ENCODE results near the gene UGGT2. TPM values are rescaled to one million over a fixed set of nuclear protein-coding genes. Genes with fewer than 3 reads are reported as not detected.

Gene UGGT2
- total RNA-seq, 1 experiment from 2014 or later = 34.5 TPM

DNA sequence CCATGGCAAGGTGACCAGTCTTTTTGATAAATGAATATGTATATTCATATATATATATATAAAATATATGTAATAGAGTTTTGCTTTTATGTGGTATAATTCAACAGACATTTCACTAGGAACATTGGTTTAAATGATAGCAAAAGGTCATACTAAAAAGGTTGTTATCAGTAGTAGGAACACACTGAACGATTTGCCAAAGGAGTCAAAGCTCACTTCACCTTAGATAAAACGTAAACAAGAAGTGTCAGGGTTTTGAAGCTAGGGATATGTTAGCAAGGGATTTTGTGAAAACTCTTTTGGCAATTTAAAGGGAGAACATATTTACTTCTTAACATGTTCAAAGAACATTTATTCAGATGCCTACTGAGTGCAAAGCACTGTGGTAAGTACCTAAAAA, 28.7 kb upstream of the UGGT2 start:
- no peak for DNase-seq
- Histone ChIP-seq H2BK20ac (ENCODE audit: low read depth, low read length, poor library complexity, severe bottlenecking) (no peak overlapping the region), H2BK120ac (ENCODE audit: low read depth, low read length, poor library complexity, severe bottlenecking) (no peak overlapping the region), H4K8ac (replicated peaks; ENCODE audit: insufficient read length, low read depth, low read length) (no peak overlapping the region), H3K27me3 (ENCODE audit: insufficient read depth, low read length) (no peaks in the 10 kb centered on the region), H3K14ac (ENCODE audit: insufficient read depth, low read length) (no peak overlapping the region), H3K79me1 (ENCODE audit: insufficient read depth, low read depth, low read length, poor library complexity, severe bottlenecking) (no peaks in the 10 kb centered on the region), H2AFZ (ENCODE audit: low read length) (no peak overlapping the region), H4K20me1 (ENCODE audit: control insufficient read depth, insufficient read depth, insufficient read length) (no peaks in the 10 kb centered on the region), H3K18ac (ENCODE audit: insufficient read length, low read depth, low read length) (no peak overlapping the region), H3K9me3 (ENCODE audit: control insufficient read depth, low read depth, low read length) (no peaks in the 10 kb centered on the region), H3K23ac (ENCODE audit: insufficient read length, low read depth, low read length) (no peak overlapping the region), H2BK15ac (ENCODE audit: low read depth, low read length) (no peak overlapping the region), H3K4me2 (ENCODE audit: insufficient read depth, insufficient read length, low read length) (no peak overlapping the region), H4K91ac (ENCODE audit: insufficient read length, low read depth, low read length) (no peak overlapping the region), H2BK12ac (ENCODE audit: insufficient read length, low read depth, low read length) (no peak overlapping the region), H4K5ac (ENCODE audit: insufficient read length, low read depth, low read length) (no peak overlapping the region), H2AK5ac (ENCODE audit: insufficient read length, low read length) (no peak overlapping the region), H3K27ac (ENCODE audit: insufficient read length, low read depth, low read length) (no peak overlapping the region), H3K4me1 (ENCODE audit: insufficient read depth, low read length) (no peaks in the 10 kb centered on the region; the same call in 1 of the 2 replicates), H3T11ph (ENCODE audit: low read length) (no peak overlapping the region), H3K56ac (ENCODE audit: insufficient read length, low read depth, low read length) (no peak overlapping the region), H3K23me2 (ENCODE audit: insufficient read length, low read depth, low read length, poor library complexity, severe bottlenecking) (no peaks in the 10 kb centered on the region), H3K4ac (ENCODE audit: low read depth, low read length) (no peak overlapping the region), H2BK5ac (ENCODE audit: insufficient read length, low read length) (no peak overlapping the region), H3K9ac (ENCODE audit: extremely low read depth, insufficient read length, low read length) (no peak overlapping the region), H3K79me2 (ENCODE audit: insufficient read depth, low read length) (no peaks in the 10 kb centered on the region)
- TF ChIP-seq, protein P1, sequence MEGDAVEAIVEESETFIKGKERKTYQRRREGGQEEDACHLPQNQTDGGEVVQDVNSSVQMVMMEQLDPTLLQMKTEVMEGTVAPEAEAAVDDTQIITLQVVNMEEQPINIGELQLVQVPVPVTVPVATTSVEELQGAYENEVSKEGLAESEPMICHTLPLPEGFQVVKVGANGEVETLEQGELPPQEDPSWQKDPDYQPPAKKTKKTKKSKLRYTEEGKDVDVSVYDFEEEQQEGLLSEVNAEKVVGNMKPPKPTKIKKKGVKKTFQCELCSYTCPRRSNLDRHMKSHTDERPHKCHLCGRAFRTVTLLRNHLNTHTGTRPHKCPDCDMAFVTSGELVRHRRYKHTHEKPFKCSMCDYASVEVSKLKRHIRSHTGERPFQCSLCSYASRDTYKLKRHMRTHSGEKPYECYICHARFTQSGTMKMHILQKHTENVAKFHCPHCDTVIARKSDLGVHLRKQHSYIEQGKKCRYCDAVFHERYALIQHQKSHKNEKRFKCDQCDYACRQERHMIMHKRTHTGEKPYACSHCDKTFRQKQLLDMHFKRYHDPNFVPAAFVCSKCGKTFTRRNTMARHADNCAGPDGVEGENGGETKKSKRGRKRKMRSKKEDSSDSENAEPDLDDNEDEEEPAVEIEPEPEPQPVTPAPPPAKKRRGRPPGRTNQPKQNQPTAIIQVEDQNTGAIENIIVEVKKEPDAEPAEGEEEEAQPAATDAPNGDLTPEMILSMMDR (conservative IDR thresholded peaks at IDR 0.05) = no peak
- H3K36me3 Mint-ChIP-seq (ENCODE audit: insufficient read depth in 1 of 3, low read depth in 3 of 3) = no peaks in the 10 kb centered on the region
- no peak overlapping the region for H3K4me3 Mint-ChIP-seq
- no peaks in the 10 kb centered on the region for H3K9me3 Mint-ChIP-seq
- peaks cover 5% of the 10 kb centered on the region for H3K27me3 Mint-ChIP-seq (ENCODE audit: low read depth)
- no CpG with 5 or more reads among the region's 2 CpGs for WGBS (ENCODE audit: extremely low coverage, insufficient read length, low lambda C conversion rate)
- no peak overlapping the region for H3K27ac Mint-ChIP-seq
- peaks cover 8 to 12% of the 10 kb centered on the region in 2 experiments for H3K4me1 Mint-ChIP-seq
